ENCODE results near the gene BNIP3. TPM values are rescaled to one million over a fixed set of nuclear protein-coding genes. Genes with fewer than 3 reads are reported as not detected.

Gene BNIP3
- total RNA-seq, 1 experiment from 2014 or later = 57.1 TPM

DNA sequence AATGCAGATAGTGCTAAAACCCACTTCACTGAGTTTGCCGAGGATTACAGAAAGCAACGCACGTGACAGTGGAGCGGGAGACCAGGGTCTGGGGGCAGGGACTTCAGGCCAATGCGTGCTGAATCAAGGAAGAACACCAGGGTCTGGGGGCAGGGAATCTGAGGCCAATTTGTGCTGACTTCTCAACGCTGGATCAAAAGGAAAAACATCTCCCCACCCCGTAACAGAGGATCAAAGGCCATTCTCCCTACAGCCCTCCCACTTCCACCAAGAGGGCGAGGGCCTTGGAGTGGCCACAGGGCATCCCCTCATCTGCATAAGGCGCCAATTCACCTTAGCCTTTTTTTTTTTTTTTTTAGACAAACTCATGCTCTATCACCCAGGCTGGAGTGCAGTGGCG is 22.3 kb upstream of the BNIP3 start:
- no peaks in the 10 kb centered on the region for H3K79me1 ChIP-seq (ENCODE audit: insufficient read depth, low read depth, low read length, poor library complexity, severe bottlenecking)
- no peak overlapping the region for H2BK12ac ChIP-seq (ENCODE audit: insufficient read length, low read depth, low read length)
- H2BK15ac ChIP-seq (ENCODE audit: low read depth, low read length) = no peak overlapping the region
- peaks cover 12 to 13% of the 10 kb centered on the region in 2 experiments for H3K9me3 Mint-ChIP-seq
- H3K27ac Mint-ChIP-seq = no peak overlapping the region; a peak in 1 of 7 replicates
- no peaks in the 10 kb centered on the region for H3K9me3 ChIP-seq (ENCODE audit: control insufficient read depth, low read depth, low read length)
- TF ChIP-seq, protein P1, sequence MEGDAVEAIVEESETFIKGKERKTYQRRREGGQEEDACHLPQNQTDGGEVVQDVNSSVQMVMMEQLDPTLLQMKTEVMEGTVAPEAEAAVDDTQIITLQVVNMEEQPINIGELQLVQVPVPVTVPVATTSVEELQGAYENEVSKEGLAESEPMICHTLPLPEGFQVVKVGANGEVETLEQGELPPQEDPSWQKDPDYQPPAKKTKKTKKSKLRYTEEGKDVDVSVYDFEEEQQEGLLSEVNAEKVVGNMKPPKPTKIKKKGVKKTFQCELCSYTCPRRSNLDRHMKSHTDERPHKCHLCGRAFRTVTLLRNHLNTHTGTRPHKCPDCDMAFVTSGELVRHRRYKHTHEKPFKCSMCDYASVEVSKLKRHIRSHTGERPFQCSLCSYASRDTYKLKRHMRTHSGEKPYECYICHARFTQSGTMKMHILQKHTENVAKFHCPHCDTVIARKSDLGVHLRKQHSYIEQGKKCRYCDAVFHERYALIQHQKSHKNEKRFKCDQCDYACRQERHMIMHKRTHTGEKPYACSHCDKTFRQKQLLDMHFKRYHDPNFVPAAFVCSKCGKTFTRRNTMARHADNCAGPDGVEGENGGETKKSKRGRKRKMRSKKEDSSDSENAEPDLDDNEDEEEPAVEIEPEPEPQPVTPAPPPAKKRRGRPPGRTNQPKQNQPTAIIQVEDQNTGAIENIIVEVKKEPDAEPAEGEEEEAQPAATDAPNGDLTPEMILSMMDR (conservative IDR thresholded peaks at IDR 0.05) = no peak
- H3K23me2 ChIP-seq (ENCODE audit: insufficient read length, low read depth, low read length, poor library complexity, severe bottlenecking) = no peaks in the 10 kb centered on the region
- H2AK5ac ChIP-seq (ENCODE audit: insufficient read length, low read length) = no peak overlapping the region
- peaks cover 66 to 80% of the 10 kb centered on the region in 2 experiments for H3K4me1 Mint-ChIP-seq
- H3T11ph ChIP-seq (ENCODE audit: low read length) = no peak overlapping the region
- no peak overlapping the region for H4K91ac ChIP-seq (ENCODE audit: insufficient read length, low read depth, low read length)
- H3K79me2 ChIP-seq (ENCODE audit: insufficient read depth, low read length) = no peaks in the 10 kb centered on the region
- no peak overlapping the region for H3K23ac ChIP-seq (ENCODE audit: insufficient read length, low read depth, low read length)
- no peak overlapping the region for H3K4ac ChIP-seq (ENCODE audit: low read depth, low read length)
- H2AFZ ChIP-seq (ENCODE audit: low read length) = no peak overlapping the region
- H3K18ac ChIP-seq (ENCODE audit: insufficient read length, low read depth, low read length) = no peak overlapping the region
- H3K56ac ChIP-seq (ENCODE audit: insufficient read length, low read depth, low read length) = no peak overlapping the region
- H3K4me3 Mint-ChIP-seq = no peak overlapping the region
- no peak overlapping the region for H2BK20ac ChIP-seq (ENCODE audit: low read depth, low read length, poor library complexity, severe bottlenecking)
- H3K4me2 ChIP-seq (ENCODE audit: insufficient read depth, insufficient read length, low read length) = no peak overlapping the region
- H3K27me3 ChIP-seq (ENCODE audit: insufficient read depth, low read length) = no peaks in the 10 kb centered on the region
- H2BK5ac ChIP-seq (ENCODE audit: insufficient read length, low read length) = no peak overlapping the region
- H3K14ac ChIP-seq (ENCODE audit: insufficient read depth, low read length) = no peak overlapping the region; the same call in 1 of the 2 replicates
- peaks cover 5% of the 10 kb centered on the region; the same call in 1 of the 2 replicates for H3K4me1 ChIP-seq (ENCODE audit: insufficient read depth, low read length)
- H3K9ac ChIP-seq (ENCODE audit: extremely low read depth, insufficient read length, low read length) = no peak overlapping the region
- H4K8ac ChIP-seq (replicated peaks; ENCODE audit: insufficient read length, low read depth, low read length) = no peak overlapping the region
- DNase-seq = no peak
- H3K27ac ChIP-seq (ENCODE audit: insufficient read length, low read depth, low read length) = no peak overlapping the region
- no peaks in the 10 kb centered on the region for H4K20me1 ChIP-seq (ENCODE audit: control insufficient read depth, insufficient read depth, insufficient read length)
- WGBS (ENCODE audit: extremely low coverage, insufficient read length, low lambda C conversion rate) = no CpG with 5 or more reads among the region's 10 CpGs
- H3K36me3 Mint-ChIP-seq (ENCODE audit: insufficient read depth in 1 of 3, low read depth in 3 of 3) = peaks cover 7 to 13% (median 11%) of the 10 kb centered on the region in 3 experiments; a peak in 6 of 7 replicates
- peaks cover 8% of the 10 kb centered on the region for H3K27me3 Mint-ChIP-seq (ENCODE audit: low read depth)
- no peak overlapping the region for H4K5ac ChIP-seq (ENCODE audit: insufficient read length, low read depth, low read length)
- no peak overlapping the region for H2BK120ac ChIP-seq (ENCODE audit: low read depth, low read length, poor library complexity, severe bottlenecking)
